ENCODE results near the gene IPCEF1. TPM values are rescaled to one million over a fixed set of nuclear protein-coding genes. Genes with fewer than 3 reads are reported as not detected.
"Not testable (repeated sequence)": the region's sequence is repeated elsewhere in the genome, so short reads cannot be mapped to it uniquely, and the experiment has no call there.

IPCEF1 gene
- total and polyA plus RNA-seq, 4 donors: 1.8 to 4.7 (median 2.8) TPM

DNA sequence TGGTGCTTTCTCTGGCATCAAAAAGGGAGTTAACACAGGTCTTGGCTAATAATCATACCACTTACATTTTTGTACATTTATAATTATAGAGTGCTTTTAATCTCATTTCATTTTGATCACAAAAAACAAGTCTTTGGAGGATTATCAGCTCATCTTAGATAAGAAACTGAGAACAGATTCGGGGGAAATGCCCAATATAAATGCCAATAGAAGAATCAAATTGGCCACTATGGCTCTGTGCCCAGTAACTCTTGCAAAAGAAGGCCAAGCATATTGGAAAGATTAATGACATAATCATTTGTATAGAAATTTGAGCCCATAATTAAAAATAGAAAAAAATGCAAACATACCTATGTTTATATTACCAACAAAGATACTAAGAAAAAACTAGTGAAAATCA is 42.5 kb downstream of the IPCEF1 start:
- Histone ChIP-seq H3K27ac (ENCODE audit: low read depth in 1 of 2, low read length in 2 of 2) (no peak overlapping the region), H3K9me3 (ENCODE audit: control insufficient read depth, low read length) (no peaks in the 10 kb centered on the region), H3K36me3 (ENCODE audit: control insufficient read depth in 1 of 2, insufficient read depth in 2 of 2, low read length in 1 of 2) (no peaks in the 10 kb centered on the region), H3K4me1 (ENCODE audit: control insufficient read depth in 1 of 2, insufficient read depth in 2 of 2, low read length in 2 of 2) (no peaks in the 10 kb centered on the region), H3K4me3 (ENCODE audit: low read length in 2 of 2) (no peak overlapping the region), H3K27me3 (ENCODE audit: control insufficient read depth in 1 of 2, insufficient read depth in 2 of 2, low read length in 1 of 2) (peaks cover 0 to 1% of the 10 kb centered on the region in 2 donors)
- intact Hi-C loops (cut with DNase I): no loop called here
- ATAC-seq (ENCODE audit: low FRiP score) (no peak), DNase-seq (no peak)
- 44 to 57% methylated on average over 1 of the region's 1 CpG for WGBS, 2 donors

DNA sequence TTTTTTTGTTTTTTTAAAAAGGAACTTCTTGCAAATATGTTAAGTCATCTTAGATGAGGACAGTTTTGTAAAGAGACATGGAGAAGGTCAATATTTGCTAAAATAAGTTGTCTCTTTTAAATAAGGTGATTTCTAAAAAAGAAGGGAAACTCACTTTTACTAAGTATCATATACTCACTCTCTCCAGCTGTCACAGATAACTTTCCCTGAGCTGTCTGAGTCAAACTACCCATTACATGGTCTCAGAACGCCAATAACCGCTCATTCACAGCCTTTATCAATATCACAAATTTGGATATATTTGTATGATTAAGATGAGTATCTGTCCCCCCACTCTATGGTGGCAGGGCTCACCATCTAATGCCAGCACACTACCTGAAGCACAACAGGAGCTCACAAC is 47.6 kb downstream of the IPCEF1 start:
- no peak for DNase-seq
- ATAC-seq (ENCODE audit: low FRiP score): no peak
- 98 to 99% methylated on average over 2 of the region's 2 CpGs for whole genome bisulfite sequencing, 2 donors
- H3K36me3 ChIP-seq (ENCODE audit: control insufficient read depth in 1 of 2, insufficient read depth in 2 of 2, low read length in 1 of 2): no peaks in the 10 kb centered on the region
- H3K27me3 ChIP-seq (ENCODE audit: control insufficient read depth in 1 of 2, insufficient read depth in 2 of 2, low read length in 1 of 2): peaks cover 0 to 2% of the 10 kb centered on the region in 2 donors
- no peaks in the 10 kb centered on the region for H3K4me1 ChIP-seq (ENCODE audit: control insufficient read depth in 1 of 2, insufficient read depth in 2 of 2, low read length in 2 of 2)
- H3K27ac ChIP-seq (ENCODE audit: low read depth in 1 of 2, low read length in 2 of 2): no peak overlapping the region
- H3K9me3 ChIP-seq (ENCODE audit: control insufficient read depth, low read length): no peaks in the 10 kb centered on the region
- intact Hi-C loops (cut with DNase I): no loop called here
- H3K4me3 ChIP-seq (ENCODE audit: low read length in 2 of 2): no peak overlapping the region

DNA sequence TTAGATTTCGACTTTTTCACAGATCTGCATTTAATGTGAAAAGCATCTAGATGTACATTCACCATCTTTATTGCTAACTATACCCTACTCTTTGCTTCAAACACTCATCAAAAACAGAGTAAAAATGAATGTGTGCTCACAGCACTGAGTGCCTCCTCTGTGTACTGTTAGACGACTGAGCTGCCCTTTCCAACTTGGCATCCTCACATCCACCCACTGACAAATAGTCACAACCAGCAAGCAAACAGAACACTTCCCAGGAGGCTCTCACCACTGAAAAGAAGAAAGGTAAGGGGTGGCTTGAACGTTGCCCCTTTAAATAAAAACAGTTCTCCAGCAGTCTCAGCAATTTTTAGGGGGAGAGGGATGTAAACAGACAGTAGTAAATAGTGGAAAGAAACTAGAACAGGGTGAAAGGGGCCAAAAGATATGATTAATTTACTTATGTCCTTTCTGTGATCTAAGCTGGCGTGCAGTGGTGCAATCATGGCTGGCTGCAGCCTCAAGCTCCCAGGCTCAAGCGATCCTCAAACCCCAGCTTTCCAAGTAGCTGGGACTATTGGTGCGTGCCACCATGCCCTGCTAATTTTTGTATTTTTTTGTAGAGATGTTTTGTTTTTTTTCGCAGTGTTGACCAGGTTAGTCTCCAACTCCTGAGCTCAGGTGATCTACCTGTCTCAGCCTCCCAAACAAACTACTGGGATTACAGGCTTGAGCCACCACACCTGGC is 48.7 kb downstream of the IPCEF1 start:
- intact Hi-C loops (cut with DNase I): no loop called here
- Histone ChIP-seq H3K27me3 (ENCODE audit: control insufficient read depth in 1 of 2, insufficient read depth in 2 of 2, low read length in 1 of 2) (peaks cover 0 to 2% of the 10 kb centered on the region in 2 donors), H3K4me1 (ENCODE audit: control insufficient read depth in 1 of 2, insufficient read depth in 2 of 2, low read length in 2 of 2) (no peaks in the 10 kb centered on the region), H3K4me3 (ENCODE audit: low read length in 2 of 2) (no peak overlapping the region), H3K27ac (ENCODE audit: low read depth in 1 of 2, low read length in 2 of 2) (no peak overlapping the region), H3K36me3 (ENCODE audit: control insufficient read depth in 1 of 2, insufficient read depth in 2 of 2, low read length in 1 of 2) (no peaks in the 10 kb centered on the region), H3K9me3 (ENCODE audit: control insufficient read depth, low read length) (no peaks in the 10 kb centered on the region)
- 77 to 79% methylated on average over 7 of the region's 7 CpGs for WGBS, 2 donors
- no peak for ATAC-seq (ENCODE audit: low FRiP score)
- DNase-seq: no peak

DNA sequence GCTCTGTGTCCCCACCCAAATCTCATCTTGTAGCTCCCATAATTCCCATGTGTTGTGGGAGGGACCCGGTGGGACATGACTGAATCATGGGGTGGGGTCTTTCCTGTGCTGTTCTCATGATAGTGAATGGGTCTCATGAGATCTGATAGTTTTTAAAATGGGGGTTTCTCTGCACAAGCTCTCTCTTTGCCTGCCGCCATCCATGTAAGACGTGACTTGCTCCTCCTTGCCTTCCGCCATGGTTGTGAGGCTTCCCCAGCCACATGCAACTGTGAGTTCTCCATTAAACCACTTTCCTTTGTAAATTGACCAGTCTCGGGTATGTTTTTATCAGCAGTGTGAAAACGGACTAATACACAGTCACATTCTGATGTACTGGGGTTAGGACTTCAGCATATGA is 49.5 kb downstream of the IPCEF1 start:
- 97 to 98% methylated on average over 6 of the region's 6 CpGs for WGBS, 2 donors
- intact Hi-C loops (cut with DNase I); H3K9me3 ChIP-seq (ENCODE audit: control insufficient read depth, low read length); ATAC-seq (ENCODE audit: low FRiP score); H3K27ac ChIP-seq (ENCODE audit: low read depth in 1 of 2, low read length in 2 of 2); H3K36me3 ChIP-seq (ENCODE audit: control insufficient read depth in 1 of 2, insufficient read depth in 2 of 2, low read length in 1 of 2); H3K4me1 ChIP-seq (ENCODE audit: control insufficient read depth in 1 of 2, insufficient read depth in 2 of 2, low read length in 2 of 2); H3K4me3 ChIP-seq (ENCODE audit: low read length in 2 of 2); H3K27me3 ChIP-seq (ENCODE audit: control insufficient read depth in 1 of 2, insufficient read depth in 2 of 2, low read length in 1 of 2); DNase-seq: not testable (repeated sequence)

DNA sequence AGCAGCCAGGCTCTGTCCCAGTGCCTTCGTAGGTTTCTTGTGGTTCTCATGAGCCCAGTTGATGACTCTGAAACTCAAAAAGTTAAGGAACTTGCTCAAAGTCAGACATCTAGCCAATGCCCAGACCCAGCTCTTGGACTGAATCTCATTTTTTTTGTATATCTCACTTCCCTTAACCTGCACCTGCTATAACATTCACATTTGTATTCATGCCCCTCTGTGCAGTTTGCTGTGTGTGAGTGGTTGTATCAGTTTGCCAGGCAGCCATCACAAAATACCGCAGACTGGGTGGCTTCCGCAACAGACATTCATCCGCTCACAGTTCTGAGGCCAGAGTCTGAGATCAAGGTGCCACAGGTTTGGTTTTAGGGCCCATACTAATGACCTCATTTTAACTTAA is 49.9 kb downstream of the IPCEF1 start:
- intact Hi-C loops (cut with DNase I): no loop called here
- ATAC-seq (ENCODE audit: low FRiP score) (no peak), DNase-seq (no peak)
- WGBS, 2 donors: 93 to 98% methylated on average over 4 of the region's 4 CpGs
- Histone ChIP-seq H3K36me3 (ENCODE audit: control insufficient read depth in 1 of 2, insufficient read depth in 2 of 2, low read length in 1 of 2) (no peaks in the 10 kb centered on the region), H3K27me3 (ENCODE audit: control insufficient read depth in 1 of 2, insufficient read depth in 2 of 2, low read length in 1 of 2) (peaks cover 0 to 2% of the 10 kb centered on the region in 2 donors), H3K9me3 (ENCODE audit: control insufficient read depth, low read length) (no peaks in the 10 kb centered on the region), H3K4me1 (ENCODE audit: control insufficient read depth in 1 of 2, insufficient read depth in 2 of 2, low read length in 2 of 2) (no peaks in the 10 kb centered on the region), H3K27ac (ENCODE audit: low read depth in 1 of 2, low read length in 2 of 2) (no peak overlapping the region), H3K4me3 (ENCODE audit: low read length in 2 of 2) (no peak overlapping the region)

DNA sequence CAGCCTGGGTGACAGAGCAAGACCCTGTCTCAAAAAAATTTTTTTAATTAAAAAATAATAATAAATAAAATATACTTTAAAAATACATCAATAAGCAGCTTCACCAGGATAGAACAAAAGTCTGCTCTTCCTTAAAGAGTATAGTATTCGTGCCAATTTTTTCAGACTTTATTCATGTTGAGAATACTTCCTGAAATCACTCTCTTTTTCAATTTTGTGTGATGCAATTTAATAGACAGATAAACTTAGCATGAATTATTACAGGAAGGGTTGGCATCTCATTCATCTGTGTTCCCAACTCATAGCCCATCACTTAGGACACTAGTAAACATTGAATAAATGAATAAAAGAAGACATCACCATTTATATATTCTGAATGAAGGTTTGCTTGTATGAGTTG is 52.4 kb downstream of the IPCEF1 start:
- Histone ChIP-seq H3K36me3 (ENCODE audit: control insufficient read depth in 1 of 2, insufficient read depth in 2 of 2, low read length in 1 of 2) (no peaks in the 10 kb centered on the region), H3K4me1 (ENCODE audit: control insufficient read depth in 1 of 2, insufficient read depth in 2 of 2, low read length in 2 of 2) (no peaks in the 10 kb centered on the region), H3K27ac (ENCODE audit: low read depth in 1 of 2, low read length in 2 of 2) (no peak overlapping the region), H3K27me3 (ENCODE audit: control insufficient read depth in 1 of 2, insufficient read depth in 2 of 2, low read length in 1 of 2) (peaks cover 0 to 1% of the 10 kb centered on the region in 2 donors), H3K9me3 (ENCODE audit: control insufficient read depth, low read length) (no peaks in the 10 kb centered on the region), H3K4me3 (ENCODE audit: low read length in 2 of 2) (no peak overlapping the region)
- DNase-seq (no peak), ATAC-seq (ENCODE audit: low FRiP score) (no peak)
- WGBS, 2 donors: 85 to 95% methylated on average over 1 of the region's 1 CpG
- intact Hi-C loops (cut with DNase I): no loop called here

DNA sequence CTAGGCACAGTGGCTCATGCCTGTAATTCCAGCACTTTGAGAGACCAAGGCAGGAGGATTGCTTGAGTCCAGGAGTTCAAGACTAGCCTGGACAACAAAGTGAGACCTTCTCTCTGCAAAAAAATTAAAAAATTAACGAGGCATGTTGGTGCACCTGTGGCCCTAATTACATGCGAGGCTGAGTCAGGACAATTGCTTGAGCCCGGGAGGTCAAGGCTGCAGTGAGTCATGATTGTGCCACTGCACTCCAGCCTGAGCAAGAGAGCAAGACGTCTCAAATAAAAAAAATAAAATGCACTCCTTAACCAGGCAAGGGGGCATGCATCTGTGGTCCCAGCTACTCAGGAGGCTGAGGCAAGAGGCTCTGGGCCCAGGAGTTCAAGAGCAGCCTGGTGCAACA is 53.0 kb downstream of the IPCEF1 start:
- intact Hi-C loops (cut with DNase I); ATAC-seq (ENCODE audit: low FRiP score); H3K27ac ChIP-seq (ENCODE audit: low read depth in 1 of 2, low read length in 2 of 2); H3K4me3 ChIP-seq (ENCODE audit: low read length in 2 of 2); H3K4me1 ChIP-seq (ENCODE audit: control insufficient read depth in 1 of 2, insufficient read depth in 2 of 2, low read length in 2 of 2); DNase-seq; H3K36me3 ChIP-seq (ENCODE audit: control insufficient read depth in 1 of 2, insufficient read depth in 2 of 2, low read length in 1 of 2); H3K27me3 ChIP-seq (ENCODE audit: control insufficient read depth in 1 of 2, insufficient read depth in 2 of 2, low read length in 1 of 2); H3K9me3 ChIP-seq (ENCODE audit: control insufficient read depth, low read length): not testable (repeated sequence)
- 77 to 91% methylated on average over 4 of the region's 4 CpGs for WGBS, 2 donors

DNA sequence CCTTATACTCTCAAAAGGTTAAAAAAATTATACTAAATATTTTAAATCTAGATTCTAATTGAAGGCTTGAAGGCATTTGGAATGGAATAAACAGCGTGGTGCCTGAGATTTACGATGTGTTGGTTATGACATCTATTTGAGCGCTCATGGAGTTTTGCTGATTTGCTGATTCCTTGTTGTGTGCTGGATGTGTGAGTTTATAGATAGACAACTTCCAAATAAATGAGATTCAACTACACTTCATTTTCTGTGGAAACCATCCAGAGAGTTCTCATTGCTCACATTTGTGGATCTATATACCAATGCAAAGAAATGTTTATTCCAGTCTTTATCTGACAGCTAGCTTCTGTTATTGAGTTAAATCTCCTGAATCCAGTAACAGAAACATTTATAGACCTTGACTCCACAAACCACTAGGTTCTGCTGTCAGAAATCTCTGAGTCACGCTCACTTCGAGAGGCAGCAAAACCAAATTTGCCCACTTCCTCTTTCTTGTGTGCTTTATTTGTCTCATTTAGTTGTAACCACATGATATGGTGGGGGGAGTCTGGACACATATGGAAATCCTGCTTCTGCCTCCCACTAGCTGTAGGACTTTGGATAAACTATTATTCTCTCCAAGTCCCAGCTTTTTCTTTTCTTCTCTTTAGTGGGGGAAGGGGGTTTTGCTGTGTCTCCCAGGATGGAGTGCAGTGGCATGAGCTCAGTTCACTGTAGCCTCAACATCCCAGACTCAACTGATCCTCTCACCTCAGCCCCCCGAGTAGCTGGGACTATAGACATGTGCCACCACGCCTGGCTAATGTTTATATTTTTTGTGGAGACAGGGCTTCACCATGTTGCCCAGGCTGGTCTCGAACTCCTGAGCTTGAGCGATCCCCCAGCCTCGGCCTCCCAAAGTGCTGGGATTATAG is 54.5 kb downstream of the IPCEF1 start:
- no peak overlapping the region for H3K4me3 ChIP-seq (ENCODE audit: low read length in 2 of 2)
- H3K27me3 ChIP-seq (ENCODE audit: control insufficient read depth in 1 of 2, insufficient read depth in 2 of 2, low read length in 1 of 2): no peaks in the 10 kb centered on the region
- no peaks in the 10 kb centered on the region for H3K36me3 ChIP-seq (ENCODE audit: control insufficient read depth in 1 of 2, insufficient read depth in 2 of 2, low read length in 1 of 2)
- 83 to 87% methylated on average over 10 of the region's 10 CpGs for WGBS, 2 donors
- DNase-seq (no peak), ATAC-seq (ENCODE audit: low FRiP score) (no peak)
- H3K4me1 ChIP-seq (ENCODE audit: control insufficient read depth in 1 of 2, insufficient read depth in 2 of 2, low read length in 2 of 2): peaks cover 2 to 4% of the 10 kb centered on the region in 2 donors
- H3K9me3 ChIP-seq (ENCODE audit: control insufficient read depth, low read length): no peaks in the 10 kb centered on the region
- no peak overlapping the region for H3K27ac ChIP-seq (ENCODE audit: low read depth in 1 of 2, low read length in 2 of 2)
- intact Hi-C loops (cut with DNase I): no loop called here
